Stimulated activated CD4-positive, alpha-beta T cell treated with anti-CD3 and anti-CD28 coated beads, Interleukin-15, amount 100 ng/mL, for 1 hour (primary cell): Measurements from ENCODE around the gene MCOLN2.
"Not testable (repeated sequence)": the region's sequence is repeated elsewhere in the genome, so short reads cannot be mapped to it uniquely, and the experiment has no call there.

Experiments
- DNase-seq, 2 donors: peaks; one replicate each; pipeline ENCODE4 v3.0.0-alpha.2; 2020; ENCODE audit warnings: low read depth in 1 of 2, low spot score in 1 of 2

Gene MCOLN2

GRCh38 chr1:84944767-84945486 lies 52.0 kb downstream of the MCOLN2 start:
- peak in 1 of 2 donors; percentile 50 for DNase-seq

GRCh38 chr1:84941843-84942242 lies 55.1 kb downstream of the MCOLN2 start:
- no peak for DNase-seq

- DNase-seq = no peak
These were observed 56.4 kb downstream of the MCOLN2 start for GRCh38 chr1:84940481-84940880.

GRCh38 chr1:84939761-84940160 lies 57.2 kb downstream of the MCOLN2 start:
- no peak for DNase-seq

GRCh38 chr1:84939151-84939550 lies 57.8 kb downstream of the MCOLN2 start:
- no peak for DNase-seq

GRCh38 chr1:84936116-84936810 lies 60.6 kb downstream of the MCOLN2 start:
- DNase-seq = no peak

GRCh38 chr1:84933011-84933611 lies 63.8 kb downstream of the MCOLN2 start:
- no peak for DNase-seq

- no peak for DNase-seq
These were observed 66.1 kb downstream of the MCOLN2 start for GRCh38 chr1:84930831-84931230.

- DNase-seq = no peak
These were observed 66.6 kb downstream of the MCOLN2 start for GRCh38 chr1:84930329-84930728.

GRCh38 chr1:84929581-84929980 lies 67.3 kb downstream of the MCOLN2 start:
- no peak for DNase-seq

- DNase-seq = no peak
These were observed 67.9 kb downstream of the MCOLN2 start for GRCh38 chr1:84928979-84929378.

- DNase-seq = no peak
These were observed 73.6 kb downstream of the MCOLN2 start for GRCh38 chr1:84923317-84923716.

GRCh38 chr1:84920159-84920558 lies 76.8 kb downstream of the MCOLN2 start:
- no peak for DNase-seq

GRCh38 chr1:84919461-84919970 lies 77.4 kb downstream of the MCOLN2 start:
- DNase-seq = no peak

- no peak for DNase-seq
These were observed 78.1 kb downstream of the MCOLN2 start for GRCh38 chr1:84918726-84919336.

- DNase-seq = no peak
These were observed 80.0 kb downstream of the MCOLN2 start for GRCh38 chr1:84916897-84917296.

GRCh38 chr1:84913555-84913892 lies 83.4 kb downstream of the MCOLN2 start:
- DNase-seq = no peak

- DNase-seq = no peak
These were observed 84.0 kb downstream of the MCOLN2 start for GRCh38 chr1:84912726-84913554.

GRCh38 chr1:84908746-84909464 lies 88.0 kb downstream of the MCOLN2 start:
- not testable (repeated sequence) for DNase-seq

GRCh38 chr1:84907095-84907827 lies 89.7 kb downstream of the MCOLN2 start:
- DNase-seq = no peak
